Lung (tissue), 12 donors: ENCODE results near the gene ZNF516. TPM values are rescaled to one million over a fixed set of nuclear protein-coding genes. Genes with fewer than 3 reads are reported as not detected.

Source experiments
- ATAC-seq: fragments of 200-7000 bp; cut with Tn5 transposase; one replicate; pipeline ENCODE4 v1.9.1; 2020; ENCODE audit warnings: moderate number of reproducible peaks; ENCODE audit not compliant: insufficient read depth, low FRiP score
- DNase-seq, 3 donors: peaks; one replicate each; pipeline ENCODE4 v3.0.0-alpha.2; 2013 to 2017
- H3K27ac ChIP-seq, 2 donors: one replicate each; pipeline ENCODE4 v1.5.1; 2013; ENCODE audit warnings: mild to moderate bottlenecking in 2 of 2, moderate library complexity in 2 of 2, control low read depth in 1 of 2, inconsistent platforms in 1 of 2, low read depth in 1 of 2, low read length in 1 of 2
- H3K27me3 ChIP-seq, 3 donors: one replicate each; pipeline ENCODE4 v1.5.1; 2013; ENCODE audit warnings: low read length in 2 of 3; ENCODE audit not compliant: control insufficient read depth in 3 of 3, insufficient read depth in 3 of 3
- H3K36me3 ChIP-seq, 4 donors: one replicate each; pipeline ENCODE4 v1.5.1; 2013; ENCODE audit warnings: low read length in 4 of 4, mild to moderate bottlenecking in 1 of 4, moderate library complexity in 1 of 4; ENCODE audit not compliant: control insufficient read depth in 4 of 4, insufficient read depth in 4 of 4
- H3K4me1 ChIP-seq, 5 donors: one replicate each; pipeline ENCODE4 v1.5.1; 2013; ENCODE audit warnings: low read length in 5 of 5, mild to moderate bottlenecking in 2 of 5, moderate library complexity in 1 of 5; ENCODE audit not compliant: control insufficient read depth in 5 of 5, insufficient read depth in 5 of 5
- H3K4me3 ChIP-seq: one replicate; pipeline ENCODE4 v1.5.1; 2013; ENCODE audit warnings: mild to moderate bottlenecking, control low read depth, moderate library complexity
- H3K9ac ChIP-seq, 2 donors: one replicate each; pipeline ENCODE4 v1.5.1; 2013; ENCODE audit warnings: low read length in 2 of 2, control low read depth in 1 of 2; ENCODE audit not compliant: insufficient read depth in 1 of 2
- H3K9me3 ChIP-seq, 4 donors: one replicate each; pipeline ENCODE4 v1.5.1; 2013; ENCODE audit warnings: low read length in 3 of 4, mild to moderate bottlenecking in 1 of 4, moderate library complexity in 1 of 4; ENCODE audit not compliant: control insufficient read depth in 4 of 4, insufficient read depth in 3 of 4
- CTCF ChIP-seq: IDR thresholded peaks from 2 replicates; pipeline ENCODE4 v1.5.1; 2012; ENCODE audit warnings: mild to moderate bottlenecking; ENCODE audit errors: control extremely low read depth, extremely low read depth
- WGBS, 2 donors: extraction: QIAGEN DNeasy Blood & Tissue Kit; methylation state at CpG; one replicate each; pipeline ENCODE4 v1.1.7; 2013; 5-methylcytosine and 5-hydroxymethylcytosine counted together
- polyA plus RNA-seq, 2 donors: library from polyadenylated mRNA; stranded (reverse); fragments of 200-250 nt; gene quantifications; one replicate each; pipeline ENCODE4 v1.2.1, GENCODE V29; 2013
- total RNA-seq, 2 donors: library from RNA; depleted of rRNA in 1 of 2; stranded (reverse); fragments of >200 nt in 1 of 2; gene quantifications; one replicate each; pipeline ENCODE4 v1.2.1, GENCODE V29; 2014 to 2021
- donor health status: control.
- donor health status: control.
- donor health status: Bipolar disorder and iron deficiency.
- donor health status: healthy.
- donor health status: DM: yes; HTN: yes; CAD: no.

The ZNF516 gene
- total and polyA plus RNA-seq, 4 donors: 7.7 to 45.4 (median 26.4) TPM

DNA sequence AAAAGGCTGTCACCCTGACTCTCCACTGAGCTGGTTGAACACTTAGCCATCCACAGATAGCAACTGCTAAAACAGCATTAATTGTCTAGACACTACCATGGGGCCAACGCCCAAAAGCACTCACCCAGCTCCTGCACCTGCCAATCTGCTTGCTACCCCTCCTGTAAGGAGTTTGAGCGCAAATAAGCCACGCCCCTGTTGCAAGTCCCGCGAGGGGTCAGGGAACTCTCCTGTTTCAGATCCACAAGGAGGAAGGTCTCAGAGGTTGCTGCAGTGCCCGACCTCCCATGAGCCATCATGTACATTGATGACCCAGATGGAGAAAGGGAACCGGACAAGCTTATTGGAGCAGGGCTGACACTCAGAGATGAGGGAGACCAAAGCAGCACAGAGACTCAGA, 106.8 kb downstream of the ZNF516 start:
- no peak for DNase-seq
- TF ChIP-seq CTCF: no peak
- 96 to 97% methylated on average over 7 of the region's 7 CpGs for WGBS, 2 donors

DNA sequence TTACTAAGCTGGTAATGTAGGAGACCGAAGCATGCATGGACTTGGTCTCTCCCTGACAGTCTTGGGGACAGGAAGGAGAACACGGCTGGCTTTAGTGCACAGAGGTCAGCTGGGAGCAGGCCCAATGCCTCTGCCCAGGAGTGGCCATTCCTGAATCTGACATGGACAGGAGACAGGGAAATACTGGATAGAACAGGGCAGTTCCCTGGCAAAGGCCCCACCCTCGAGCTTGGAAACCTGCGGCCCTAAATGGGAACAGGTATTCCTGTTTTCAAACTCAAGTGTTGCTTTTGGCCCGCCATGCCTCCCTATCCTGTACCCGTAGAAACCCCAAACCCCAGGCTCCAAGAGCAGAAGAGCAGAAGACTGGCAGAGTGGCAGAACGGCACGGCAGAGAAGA, 107.4 kb downstream of the ZNF516 start:
- no peak overlapping the region for H3K9ac ChIP-seq
- DNase-seq (no peak), ATAC-seq (no peak)
- no peak for TF ChIP-seq CTCF
- peaks cover 0 to 15% (median 6%) of the 10 kb centered on the region in 5 donors for H3K4me1 ChIP-seq
- H3K27ac ChIP-seq: no peak overlapping the region
- H3K36me3 ChIP-seq: peaks cover 0 to 4% (median 0%) of the 10 kb centered on the region in 4 donors
- no peaks in the 10 kb centered on the region for H3K27me3 ChIP-seq
- 92 to 95% methylated on average over 8 of the region's 8 CpGs for WGBS, 2 donors
- H3K4me3 ChIP-seq: no peak overlapping the region
- H3K9me3 ChIP-seq: no peaks in the 10 kb centered on the region

More for the DNA sequence above, 106.8 kb downstream of the ZNF516 start:
- H3K36me3 ChIP-seq: peaks cover 0 to 4% (median 0%) of the 10 kb centered on the region in 4 donors
- no peaks in the 10 kb centered on the region for H3K9me3 ChIP-seq
- peaks cover 0 to 15% (median 6%) of the 10 kb centered on the region in 5 donors for H3K4me1 ChIP-seq
- ATAC-seq: no peak
- H3K9ac ChIP-seq: no peak overlapping the region
- no peaks in the 10 kb centered on the region for H3K27me3 ChIP-seq
- no peak overlapping the region for H3K4me3 ChIP-seq
- no peak overlapping the region for H3K27ac ChIP-seq

GRCh38 chr18:76386886-76387285, 108.2 kb downstream of the ZNF516 start:
- 43 to 74% methylated on average over 13 of the region's 13 CpGs for WGBS, 2 donors
- Histone ChIP-seq H3K9ac (no peak overlapping the region), H3K27me3 (no peaks in the 10 kb centered on the region), H3K36me3 (peaks cover 0 to 4% (median 0%) of the 10 kb centered on the region in 4 donors), H3K9me3 (no peaks in the 10 kb centered on the region), H3K4me1 (peaks cover 0 to 11% (median 6%) of the 10 kb centered on the region in 5 donors), H3K4me3 (no peak overlapping the region), H3K27ac (no peak overlapping the region)
- DNase-seq: no peak
- no peak for TF ChIP-seq CTCF
- no peak for ATAC-seq

DNA sequence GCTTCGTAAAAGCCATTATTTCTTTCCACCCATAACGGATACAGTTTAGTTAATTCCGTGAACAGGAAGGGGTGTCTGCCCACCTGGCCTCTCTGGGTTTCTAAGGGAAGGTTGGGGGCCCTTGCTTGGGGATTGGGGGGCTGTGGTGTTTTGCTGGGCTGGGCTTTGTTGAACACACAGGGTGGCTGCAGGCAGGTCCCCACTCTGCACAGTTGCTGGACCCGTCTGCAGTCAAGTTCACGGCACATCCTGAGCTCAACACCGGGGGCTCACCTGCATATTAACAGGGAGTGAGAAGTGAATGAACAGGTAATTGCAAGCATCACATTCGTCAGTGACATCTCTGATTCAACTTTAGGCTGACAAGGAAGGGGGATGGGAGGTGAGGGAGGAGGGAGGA, 109.0 kb downstream of the ZNF516 start:
- 72 to 89% methylated on average over 7 of the region's 7 CpGs for WGBS, 2 donors
- Histone ChIP-seq H3K4me3 (no peak overlapping the region), H3K27ac (no peak overlapping the region), H3K9ac (no peak overlapping the region), H3K36me3 (peaks cover 0 to 2% (median 0%) of the 10 kb centered on the region in 4 donors), H3K4me1 (peaks cover 0 to 11% (median 6%) of the 10 kb centered on the region in 5 donors), H3K27me3 (no peaks in the 10 kb centered on the region), H3K9me3 (no peaks in the 10 kb centered on the region)
- ATAC-seq (no peak), DNase-seq (no peak)
- TF ChIP-seq CTCF: no peak
